ENCODE data around the gene MAML2.

Gene MAML2

GRCh38 chr11:96122601-96123074, 220.4 kb downstream of the MAML2 start:
- no peaks in the 10 kb centered on the region for H4K20me1 ChIP-seq (ENCODE audit: insufficient read depth, low read length)
- no peak overlapping the region for H3K27ac ChIP-seq (ENCODE audit: low read length)
- H2AFZ ChIP-seq (ENCODE audit: low read length) = no peak overlapping the region
- no peak overlapping the region for H3K4me2 ChIP-seq (ENCODE audit: low read depth, low read length)
- H3K4me3 ChIP-seq (ENCODE audit: low read length) = no peak overlapping the region
- no peak for DNase-seq
- no peaks in the 10 kb centered on the region for H3K36me3 ChIP-seq (replicated peaks; ENCODE audit: insufficient read depth, low read length)
- no peaks in the 10 kb centered on the region for H3K79me2 ChIP-seq (ENCODE audit: low read length)
- no peaks in the 10 kb centered on the region for H3K4me1 ChIP-seq (ENCODE audit: low read length)
- H3K27me3 ChIP-seq (replicated peaks; ENCODE audit: insufficient read depth, low read length) = no peaks in the 10 kb centered on the region
- no peaks in the 10 kb centered on the region for H3K9me3 ChIP-seq (replicated peaks; ENCODE audit: insufficient read depth, low read length)
- H3F3A ChIP-seq (ENCODE audit: insufficient read depth, low read length) = no peaks in the 10 kb centered on the region
- no peak overlapping the region for H3K9ac ChIP-seq (ENCODE audit: low read length)
- no peaks in the 10 kb centered on the region for H3K9me2 ChIP-seq (replicated peaks; ENCODE audit: insufficient read depth, low read length)
- TF ChIP-seq, protein P1, sequence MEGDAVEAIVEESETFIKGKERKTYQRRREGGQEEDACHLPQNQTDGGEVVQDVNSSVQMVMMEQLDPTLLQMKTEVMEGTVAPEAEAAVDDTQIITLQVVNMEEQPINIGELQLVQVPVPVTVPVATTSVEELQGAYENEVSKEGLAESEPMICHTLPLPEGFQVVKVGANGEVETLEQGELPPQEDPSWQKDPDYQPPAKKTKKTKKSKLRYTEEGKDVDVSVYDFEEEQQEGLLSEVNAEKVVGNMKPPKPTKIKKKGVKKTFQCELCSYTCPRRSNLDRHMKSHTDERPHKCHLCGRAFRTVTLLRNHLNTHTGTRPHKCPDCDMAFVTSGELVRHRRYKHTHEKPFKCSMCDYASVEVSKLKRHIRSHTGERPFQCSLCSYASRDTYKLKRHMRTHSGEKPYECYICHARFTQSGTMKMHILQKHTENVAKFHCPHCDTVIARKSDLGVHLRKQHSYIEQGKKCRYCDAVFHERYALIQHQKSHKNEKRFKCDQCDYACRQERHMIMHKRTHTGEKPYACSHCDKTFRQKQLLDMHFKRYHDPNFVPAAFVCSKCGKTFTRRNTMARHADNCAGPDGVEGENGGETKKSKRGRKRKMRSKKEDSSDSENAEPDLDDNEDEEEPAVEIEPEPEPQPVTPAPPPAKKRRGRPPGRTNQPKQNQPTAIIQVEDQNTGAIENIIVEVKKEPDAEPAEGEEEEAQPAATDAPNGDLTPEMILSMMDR (IDR thresholded peaks at IDR 0.05; ENCODE audit: low read length) = no peak

DNA sequence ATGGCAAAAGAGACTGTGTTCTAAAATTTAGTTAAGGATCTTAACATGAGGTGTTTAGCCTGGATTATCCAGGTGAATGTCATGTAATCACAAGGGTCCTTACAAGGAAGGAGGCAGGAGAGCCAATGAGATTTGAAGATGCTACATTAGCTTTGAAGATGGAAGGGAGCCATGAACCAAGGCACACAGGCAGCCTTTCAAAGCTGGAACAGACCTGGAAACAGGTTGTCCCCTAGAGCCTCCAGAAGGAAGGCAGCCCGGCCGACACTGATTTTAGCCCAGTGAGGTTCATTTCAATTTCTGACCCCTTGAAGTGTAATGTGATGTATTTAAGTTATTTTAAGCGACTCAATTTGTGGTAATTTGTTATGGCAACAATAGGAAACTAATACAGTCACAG, 223.8 kb downstream of the MAML2 start:
- Histone ChIP-seq H4K20me1 (ENCODE audit: insufficient read depth, low read length) (no peaks in the 10 kb centered on the region), H3K79me2 (ENCODE audit: low read length) (no peaks in the 10 kb centered on the region), H3K27me3 (replicated peaks; ENCODE audit: insufficient read depth, low read length) (no peaks in the 10 kb centered on the region), H3F3A (ENCODE audit: insufficient read depth, low read length) (no peaks in the 10 kb centered on the region), H3K4me2 (ENCODE audit: low read depth, low read length) (no peak overlapping the region), H3K36me3 (replicated peaks; ENCODE audit: insufficient read depth, low read length) (no peaks in the 10 kb centered on the region), H3K9me3 (replicated peaks; ENCODE audit: insufficient read depth, low read length) (no peaks in the 10 kb centered on the region), H3K4me1 (ENCODE audit: low read length) (no peaks in the 10 kb centered on the region), H3K4me3 (ENCODE audit: low read length) (no peak overlapping the region), H3K9me2 (replicated peaks; ENCODE audit: insufficient read depth, low read length) (no peaks in the 10 kb centered on the region), H2AFZ (ENCODE audit: low read length) (no peak overlapping the region), H3K27ac (ENCODE audit: low read length) (no peak overlapping the region), H3K9ac (ENCODE audit: low read length) (no peak overlapping the region)
- TF ChIP-seq, protein P1 (IDR thresholded peaks at IDR 0.05; ENCODE audit: low read length) = no peak
- no peak for TF ChIP-seq EZH2phosphoT487 (IDR thresholded peaks at IDR 0.05; ENCODE audit: low read length)
- TF ChIP-seq EZH2 (optimal IDR thresholded peaks at IDR 0.05; ENCODE audit: low read depth, low read length) = no peak
- DNase-seq = no peak

GRCh38 chr11:96116376-96116775, 226.6 kb downstream of the MAML2 start:
- no peaks in the 10 kb centered on the region for H3K79me2 ChIP-seq (ENCODE audit: low read length)
- H3K4me3 ChIP-seq (ENCODE audit: low read length) = no peak overlapping the region
- no peak for TF ChIP-seq EZH2phosphoT487 (IDR thresholded peaks at IDR 0.05; ENCODE audit: low read length)
- no peak overlapping the region for H3K27ac ChIP-seq (ENCODE audit: low read length)
- H3K36me3 ChIP-seq (replicated peaks; ENCODE audit: insufficient read depth, low read length) = no peaks in the 10 kb centered on the region
- no peaks in the 10 kb centered on the region for H3K27me3 ChIP-seq (replicated peaks; ENCODE audit: insufficient read depth, low read length)
- no peaks in the 10 kb centered on the region for H3K9me3 ChIP-seq (replicated peaks; ENCODE audit: insufficient read depth, low read length)
- H3K9ac ChIP-seq (ENCODE audit: low read length) = no peak overlapping the region
- no peak overlapping the region for H3K4me2 ChIP-seq (ENCODE audit: low read depth, low read length)
- no peak overlapping the region for H2AFZ ChIP-seq (ENCODE audit: low read length)
- DNase-seq = no peak
- no peaks in the 10 kb centered on the region for H4K20me1 ChIP-seq (ENCODE audit: insufficient read depth, low read length)
- H3K9me2 ChIP-seq (replicated peaks; ENCODE audit: insufficient read depth, low read length) = no peaks in the 10 kb centered on the region
- no peaks in the 10 kb centered on the region for H3F3A ChIP-seq (ENCODE audit: insufficient read depth, low read length)
- no peaks in the 10 kb centered on the region for H3K4me1 ChIP-seq (ENCODE audit: low read length)

DNA sequence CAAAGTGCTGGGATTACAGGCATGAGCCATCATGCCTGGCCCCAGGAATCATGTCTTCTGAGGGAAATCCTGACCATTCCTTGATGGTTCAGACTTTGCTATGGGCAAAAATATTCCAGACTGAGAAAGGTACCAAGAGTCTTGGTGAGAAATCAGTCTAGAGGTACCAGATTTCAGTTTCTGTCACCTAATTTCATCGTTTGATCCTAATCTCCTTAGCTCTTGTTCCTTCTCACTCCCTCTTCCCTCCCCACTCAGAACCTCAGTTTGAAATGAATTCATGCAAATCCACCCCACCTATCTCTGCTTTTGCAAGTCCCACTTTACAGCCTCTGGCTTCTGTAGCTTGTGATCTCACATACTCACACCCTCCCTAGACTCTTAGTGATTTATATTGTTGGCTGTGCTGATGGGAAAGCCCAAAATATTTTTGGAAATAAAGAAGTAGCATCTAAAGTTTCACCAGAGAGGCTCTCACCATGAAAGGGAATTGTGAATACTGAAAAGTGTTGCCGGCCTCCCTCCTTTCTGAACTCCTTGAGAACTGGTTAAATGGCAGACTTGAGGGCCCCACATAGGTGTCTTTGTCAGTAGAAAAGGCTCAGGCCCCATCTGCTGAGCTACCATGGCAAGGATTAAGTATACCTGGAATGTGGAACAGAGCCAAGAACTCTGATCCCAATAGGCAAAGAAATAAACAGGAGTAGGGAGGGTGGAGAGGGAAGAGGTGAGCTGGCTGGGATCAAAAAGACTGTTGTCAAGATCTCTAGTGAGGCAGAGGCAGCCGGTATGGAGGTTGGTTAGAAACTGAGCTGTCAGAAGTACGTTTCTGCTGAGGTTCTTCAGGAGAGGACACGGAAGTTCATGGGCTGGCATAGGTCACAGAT, 228.6 kb downstream of the MAML2 start:
- Histone ChIP-seq H4K20me1 (ENCODE audit: insufficient read depth, low read length) (no peaks in the 10 kb centered on the region), H3K27me3 (replicated peaks; ENCODE audit: insufficient read depth, low read length) (no peaks in the 10 kb centered on the region), H3K79me2 (ENCODE audit: low read length) (no peaks in the 10 kb centered on the region), H3K4me1 (ENCODE audit: low read length) (no peaks in the 10 kb centered on the region), H3K4me2 (ENCODE audit: low read depth, low read length) (no peak overlapping the region), H3K9me3 (replicated peaks; ENCODE audit: insufficient read depth, low read length) (no peaks in the 10 kb centered on the region), H3K27ac (ENCODE audit: low read length) (no peak overlapping the region), H3K9ac (ENCODE audit: low read length) (no peak overlapping the region), H3K36me3 (replicated peaks; ENCODE audit: insufficient read depth, low read length) (no peaks in the 10 kb centered on the region), H3F3A (ENCODE audit: insufficient read depth, low read length) (no peaks in the 10 kb centered on the region), H2AFZ (ENCODE audit: low read length) (no peak overlapping the region), H3K9me2 (replicated peaks; ENCODE audit: insufficient read depth, low read length) (no peaks in the 10 kb centered on the region), H3K4me3 (ENCODE audit: low read length) (no peak overlapping the region)
- DNase-seq = no peak
- TF ChIP-seq, protein P1 (IDR thresholded peaks at IDR 0.05; ENCODE audit: low read length) = no peak
- TF ChIP-seq EZH2phosphoT487 (IDR thresholded peaks at IDR 0.05; ENCODE audit: low read length) (no peak), EZH2 (optimal IDR thresholded peaks at IDR 0.05; ENCODE audit: low read depth, low read length) (no peak)

All from MM.1S (cell line).